ENCODE results near the gene LPAR2.

LPAR2 gene

GRCh38 chr19:19656451-19657396 lies 28.7 kb upstream of the LPAR2 start:
- DNase-seq (ENCODE audit: low spot score) = no peak
- TF ChIP-seq CTCF (IDR thresholded peaks at IDR 0.05; ENCODE audit: extremely low read depth, missing control alignments) = no peak

DNA sequence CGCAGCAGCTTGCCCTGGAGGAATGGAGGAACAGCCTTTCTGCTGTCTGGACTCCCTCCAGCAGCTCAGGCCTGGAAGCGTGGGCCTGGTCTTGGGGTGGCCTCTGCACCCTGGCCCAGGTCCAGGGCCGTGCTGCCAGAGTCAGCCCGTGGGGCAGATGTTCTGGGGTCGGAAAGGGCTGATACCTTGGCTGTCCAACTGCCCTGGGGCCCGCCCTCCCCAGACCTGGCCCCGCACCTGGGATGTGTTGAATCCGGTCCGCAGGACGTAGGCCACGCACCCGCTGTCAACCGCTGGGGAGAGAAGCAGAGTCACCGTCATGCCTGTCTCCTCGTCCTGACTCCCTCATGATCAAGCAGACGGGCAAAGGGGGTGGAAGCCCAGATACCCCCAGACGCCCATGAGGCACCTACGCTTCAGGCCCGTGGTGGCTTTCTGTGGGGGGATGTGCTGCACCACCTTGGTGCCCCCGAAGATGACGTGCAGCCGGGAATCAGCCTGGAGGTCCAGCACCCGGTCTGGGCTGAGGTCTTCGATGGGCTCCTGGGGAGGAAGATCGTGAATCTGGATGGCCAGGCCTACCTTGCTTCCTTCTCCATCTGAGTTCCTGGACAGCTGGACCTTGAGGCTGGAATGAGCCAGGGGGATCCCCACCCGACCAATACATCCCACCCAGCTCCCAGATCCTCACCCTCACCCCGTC lies 27.8 kb upstream of the LPAR2 start:
- DNase-seq (ENCODE audit: low spot score) = no peak
- TF ChIP-seq CTCF (IDR thresholded peaks at IDR 0.05; ENCODE audit: extremely low read depth, missing control alignments) = no peak

DNA sequence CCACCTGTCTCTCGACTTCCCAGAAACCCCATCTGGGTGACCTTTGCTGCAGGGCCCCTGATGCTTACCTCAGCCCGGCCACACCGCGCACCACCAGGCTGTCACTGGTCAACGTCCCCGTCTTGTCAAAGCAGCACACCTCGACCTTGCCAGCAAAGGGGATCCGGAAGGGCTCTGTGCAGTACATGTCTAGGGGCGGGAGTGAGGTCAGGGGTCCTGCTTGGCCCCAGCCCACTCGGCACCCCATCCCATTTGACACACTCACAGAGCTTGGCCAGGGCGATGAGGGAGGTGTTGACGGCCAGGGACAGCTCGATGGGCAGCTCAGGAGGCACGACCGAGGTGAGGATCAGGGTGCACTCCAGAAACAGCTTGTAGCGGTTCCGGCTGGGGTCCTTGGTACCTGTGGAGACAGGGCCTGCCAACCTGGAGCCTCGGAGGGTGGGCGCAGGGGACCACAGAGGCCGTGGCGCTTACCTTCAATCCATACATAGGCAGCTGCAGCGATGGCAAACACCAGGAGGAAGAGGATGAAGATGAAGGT lies 27.1 kb upstream of the LPAR2 start:
- DNase-seq (ENCODE audit: low spot score) = no peak
- no peak for TF ChIP-seq CTCF (IDR thresholded peaks at IDR 0.05; ENCODE audit: extremely low read depth, missing control alignments)

DNA sequence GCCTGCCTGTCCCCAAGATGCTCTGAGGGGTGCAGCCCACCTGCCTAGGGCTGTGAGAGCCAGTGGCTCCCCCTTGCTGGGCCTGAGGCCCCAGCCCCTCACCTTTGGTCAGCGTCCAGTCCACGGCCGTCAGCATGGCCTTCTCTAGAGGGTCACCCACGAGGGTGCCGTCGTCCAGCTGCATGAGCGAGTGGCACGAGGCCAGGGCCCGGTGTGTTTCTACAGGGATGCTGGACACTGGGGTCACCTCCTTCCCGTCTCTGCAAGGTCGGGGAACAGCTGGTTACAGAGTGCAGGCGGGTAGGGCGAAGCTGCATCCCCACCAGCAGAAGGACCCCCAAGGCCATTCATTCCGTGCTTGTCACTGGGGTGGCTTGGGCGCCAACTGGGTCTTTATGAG lies 26.4 kb upstream of the LPAR2 start:
- no peak for TF ChIP-seq CTCF (IDR thresholded peaks at IDR 0.05; ENCODE audit: extremely low read depth, missing control alignments)
- no peak for DNase-seq (ENCODE audit: low spot score)

- DNase-seq (ENCODE audit: low spot score) = no peak
- TF ChIP-seq CTCF (IDR thresholded peaks at IDR 0.05; ENCODE audit: extremely low read depth, missing control alignments) = no peak
These were observed 25.7 kb upstream of the LPAR2 start for GRCh38 chr19:19653597-19654147.

GRCh38 chr19:19652482-19653295 lies 24.7 kb upstream of the LPAR2 start:
- no peak for DNase-seq (ENCODE audit: low spot score)

More at GRCh38 chr19:19652482-19653295, 24.7 kb upstream of the LPAR2 start:
- no peak for TF ChIP-seq CTCF (IDR thresholded peaks at IDR 0.05; ENCODE audit: extremely low read depth, missing control alignments)
